Posterior cingulate gyrus (tissue), 11 donors: ENCODE measurements around the gene KRTCAP3.

ENCODE experiments used
- DNase-seq, 10 donors: peaks; one replicate each; pipeline versions ENCODE4 v3.0.0 to v3.0.0-alpha.2; 2020 to 2021; ENCODE audit warnings: mixed read lengths in 3 of 10
- intact Hi-C: fragments of 100-400 bp; cut with DNase I; formaldehyde crosslinking; loops from one replicate; pipeline ENCODE4 v1.15.1; 2023

Gene KRTCAP3

DNA sequence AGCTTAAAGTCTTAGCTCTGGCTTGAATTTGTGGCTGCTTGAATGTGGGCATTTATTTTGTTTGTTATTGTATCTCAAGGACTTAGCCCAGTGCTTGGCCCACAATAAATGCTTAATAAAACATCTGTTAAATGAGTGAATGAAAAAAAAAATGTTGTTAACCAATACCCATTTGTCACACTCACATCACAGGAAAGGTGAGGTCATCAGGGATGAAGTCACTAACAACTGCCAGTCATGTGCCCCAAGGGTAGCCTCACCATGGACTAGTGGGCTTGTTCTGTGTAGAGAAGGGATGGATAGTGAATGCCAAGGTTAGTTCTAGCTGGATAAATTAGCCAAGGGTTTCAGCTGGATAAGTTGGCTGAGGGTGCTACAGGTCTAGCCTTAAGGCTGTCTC, 10.8 kb upstream of the KRTCAP3 start:
- DNase-seq = peak in 1 of 10 donors; percentile 45
- intact Hi-C loops = no loop called here

DNA sequence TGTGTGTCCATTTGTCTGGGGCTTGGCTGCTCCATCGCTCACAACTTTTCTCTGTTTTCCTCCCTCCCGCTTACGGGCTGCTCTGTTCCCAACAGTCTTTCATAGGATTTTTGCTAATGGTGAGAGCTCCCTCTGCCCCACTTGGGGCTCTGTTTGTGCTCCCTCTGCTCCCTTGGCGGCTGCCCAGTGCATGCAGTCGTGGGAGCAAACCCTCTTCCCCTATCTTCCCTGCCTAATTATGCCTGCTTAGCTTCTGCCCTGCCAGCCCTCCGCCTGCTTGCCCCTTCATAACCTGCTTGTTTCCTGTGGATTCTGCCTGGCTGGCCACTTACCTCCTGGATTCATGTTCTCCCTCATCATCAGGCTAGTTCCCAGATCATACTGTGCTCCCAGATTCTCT, 6.6 kb upstream of the KRTCAP3 start:
- peak in 1 of 10 donors; percentile 55 for DNase-seq
- intact Hi-C loops = no loop called here

DNA sequence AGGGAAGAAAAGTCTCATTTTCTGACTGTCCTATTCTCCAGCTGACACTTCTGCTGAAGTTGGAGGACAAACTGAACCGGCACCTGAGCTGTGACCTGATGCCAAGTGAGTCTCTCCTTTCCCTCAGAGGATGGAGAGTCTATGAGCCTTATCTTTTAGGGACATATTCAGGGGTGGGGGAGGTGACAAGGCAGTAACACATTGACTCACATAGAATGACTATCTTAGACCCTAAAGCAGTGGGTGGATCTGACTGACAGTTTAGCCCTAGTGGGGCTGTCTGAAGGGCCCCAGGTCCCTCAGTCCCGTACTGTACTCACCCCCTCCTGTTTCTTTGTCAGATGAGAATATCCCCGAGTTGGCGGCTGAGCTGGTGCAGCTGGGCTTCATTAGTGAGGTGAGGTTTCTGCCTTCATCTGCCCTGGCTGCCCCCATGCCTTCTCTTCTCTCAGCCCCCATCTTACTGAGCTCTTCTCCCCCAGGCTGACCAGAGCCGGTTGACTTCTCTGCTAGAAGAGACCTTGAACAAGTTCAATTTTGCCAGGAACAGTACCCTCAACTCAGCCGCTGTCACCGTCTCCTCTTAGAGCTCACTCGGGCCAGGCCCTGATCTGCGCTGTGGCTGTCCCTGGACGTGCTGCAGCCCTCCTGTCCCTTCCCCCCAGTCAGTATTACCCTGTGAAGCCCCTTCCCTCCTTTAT, 805 bp upstream of the KRTCAP3 start:
- DNase-seq = peak in 1 of 10 donors; percentile 21
- intact Hi-C loops = no loop called here

DNA sequence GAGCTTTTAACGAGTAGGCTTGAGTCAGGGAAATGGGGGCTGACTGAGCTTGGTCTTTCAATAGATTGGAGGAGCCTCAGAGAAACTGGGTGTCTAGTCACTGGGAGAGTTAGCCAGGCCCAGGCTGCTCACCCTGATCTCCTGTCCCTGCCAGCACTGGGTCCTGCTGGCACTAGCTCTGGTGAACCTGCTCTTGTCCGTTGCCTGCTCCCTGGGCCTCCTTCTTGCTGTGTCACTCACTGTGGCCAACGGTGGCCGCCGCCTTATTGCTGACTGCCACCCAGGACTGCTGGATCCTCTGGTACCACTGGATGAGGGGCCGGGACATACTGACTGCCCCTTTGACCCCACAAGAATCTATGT, 720 bp downstream of the KRTCAP3 start:
- no peak for DNase-seq
- intact Hi-C loops = no loop called here

DNA sequence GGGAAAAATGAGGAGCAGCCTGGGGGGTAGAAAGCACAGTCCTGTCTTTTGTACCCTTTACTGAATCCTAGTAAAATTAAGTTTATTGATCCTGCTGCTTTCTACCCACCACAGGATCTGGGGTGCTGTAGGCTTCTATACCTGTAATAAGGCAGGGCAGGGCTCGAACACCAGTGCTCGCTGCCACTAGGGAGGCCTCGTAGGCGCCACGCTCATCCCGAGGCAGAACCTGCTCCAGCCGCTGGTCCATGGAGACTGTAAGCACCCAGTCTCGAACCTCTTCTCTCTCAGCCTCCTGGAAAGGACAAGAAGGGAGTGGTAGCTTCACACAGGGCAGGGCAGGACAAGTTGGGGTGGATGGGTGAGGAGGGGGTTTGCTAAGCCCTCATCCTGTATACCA, 3.0 kb downstream of the KRTCAP3 start:
- intact Hi-C loops = no loop called here
- no peak for DNase-seq

DNA sequence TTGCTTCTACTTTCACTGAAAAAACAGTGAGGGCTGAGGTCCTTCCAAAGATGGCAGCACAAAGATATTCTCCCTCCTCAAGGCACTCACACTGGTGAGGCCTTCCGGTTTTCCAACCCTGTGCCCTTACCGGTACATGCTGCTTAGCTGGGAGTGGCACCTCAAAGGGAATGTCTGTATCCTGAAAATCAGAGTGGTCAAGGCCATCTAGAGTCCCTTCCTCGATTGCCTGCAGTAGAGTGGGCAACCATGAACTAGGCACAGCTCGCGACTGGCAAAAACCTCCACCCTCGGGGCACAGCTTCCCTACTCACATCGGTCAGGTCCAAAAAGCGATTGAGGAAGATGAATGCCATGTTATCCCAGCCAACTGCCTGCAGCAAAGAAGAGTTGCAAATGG, 3.4 kb downstream of the KRTCAP3 start:
- DNase-seq = no peak
- intact Hi-C loops = no loop called here

DNA sequence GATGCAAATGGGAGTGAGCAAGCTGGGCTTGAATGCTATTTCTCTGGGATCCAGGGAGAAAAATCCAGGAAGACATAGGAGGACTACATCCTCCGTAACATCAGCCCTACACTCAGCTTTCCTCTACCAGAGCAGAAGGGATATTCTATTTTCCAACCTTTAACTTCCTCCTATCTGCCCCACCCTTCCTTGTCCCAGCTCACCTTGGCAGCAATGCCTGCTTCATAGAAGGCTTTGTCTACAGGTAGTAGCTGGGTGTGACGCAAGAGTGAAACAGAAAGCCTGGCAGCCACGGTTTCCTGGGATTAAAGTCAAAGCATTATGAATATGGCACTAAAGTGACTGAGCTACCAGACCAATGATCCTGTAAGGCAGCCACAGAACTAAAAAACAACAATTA, 3.9 kb downstream of the KRTCAP3 start:
- intact Hi-C loops = no loop called here
- no peak for DNase-seq

DNA sequence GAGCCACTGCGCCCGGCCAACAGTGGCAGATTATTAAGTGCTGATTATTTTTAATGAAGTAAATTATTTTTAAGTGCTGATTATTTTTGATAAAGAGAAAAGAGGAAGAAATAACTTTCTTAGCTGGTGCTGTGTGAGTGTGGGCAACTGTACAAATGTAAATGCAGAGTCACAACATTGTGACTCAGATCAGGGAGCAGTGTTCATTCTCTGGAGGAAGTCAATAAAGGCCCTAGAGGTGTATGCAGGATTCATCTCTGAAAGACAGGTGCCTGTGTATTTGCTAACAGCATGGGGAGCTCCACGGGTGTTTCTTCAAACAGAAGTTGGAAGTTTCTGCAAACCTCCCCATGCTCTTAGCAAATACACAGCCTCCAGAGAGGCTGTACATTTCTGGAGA, 6.2 kb downstream of the KRTCAP3 start:
- intact Hi-C loops = no loop called here
- DNase-seq = no peak

DNA sequence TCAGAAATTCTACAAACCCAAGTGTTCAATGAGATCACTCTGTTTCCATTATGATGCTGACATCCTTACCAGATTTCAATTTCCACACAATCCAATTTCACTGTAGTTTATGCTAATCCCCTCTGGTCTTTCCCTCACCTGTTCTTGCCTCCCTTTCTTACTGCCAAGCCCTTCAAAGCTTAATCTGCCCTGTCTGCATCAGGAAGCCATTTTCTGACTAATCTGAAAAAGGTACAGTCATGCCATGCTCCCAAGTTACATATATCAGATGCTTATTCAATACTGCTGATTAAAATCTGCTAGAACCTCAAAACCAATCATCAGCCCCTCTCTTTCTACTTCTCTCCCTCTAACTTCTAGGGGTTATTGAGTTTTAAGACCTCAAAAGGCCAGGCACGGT, 8.9 kb downstream of the KRTCAP3 start:
- no peak for DNase-seq
- intact Hi-C loops = no loop called here

DNA sequence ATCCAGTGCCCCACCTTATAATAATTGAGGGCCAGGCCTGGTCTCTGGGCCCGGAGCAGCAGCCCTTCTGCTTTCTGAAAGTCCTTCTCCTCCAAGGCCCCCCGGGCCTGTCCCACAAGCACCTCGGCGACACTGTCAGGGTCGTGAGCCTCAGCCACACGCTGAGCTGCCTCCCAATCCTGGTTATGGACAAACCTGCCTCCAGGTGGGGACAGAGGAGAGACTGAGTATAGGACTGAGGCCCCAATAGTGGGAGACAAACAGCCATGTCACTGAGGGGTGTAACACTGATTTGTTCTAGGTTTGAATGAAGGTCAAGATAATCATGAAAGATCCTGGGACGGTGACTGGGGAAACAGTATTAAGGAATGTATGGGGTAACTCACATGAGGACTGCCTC, 11.8 kb downstream of the KRTCAP3 start:
- intact Hi-C loops = no loop called here
- no peak for DNase-seq

DNA sequence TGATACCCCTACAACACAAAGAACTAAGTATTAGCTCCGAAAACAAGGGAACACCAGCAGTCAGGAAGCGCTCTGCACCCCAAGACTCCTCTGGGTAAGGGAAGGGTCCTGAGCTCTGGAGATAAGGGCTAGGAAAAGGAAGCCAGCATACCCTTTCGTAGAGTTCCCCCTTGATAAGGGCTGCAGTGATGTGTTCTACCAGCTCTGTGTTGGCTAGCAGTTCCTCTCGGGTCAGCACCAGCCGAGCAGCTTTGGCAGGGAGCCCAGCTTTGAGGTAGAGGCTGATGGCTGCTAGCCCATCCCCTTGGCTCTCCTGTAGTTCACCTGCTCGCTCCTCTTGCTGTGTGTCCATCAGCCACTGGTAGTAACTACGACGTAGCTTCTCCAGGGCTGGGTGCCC, 18.9 kb downstream of the KRTCAP3 start:
- intact Hi-C loops = no loop called here

DNA sequence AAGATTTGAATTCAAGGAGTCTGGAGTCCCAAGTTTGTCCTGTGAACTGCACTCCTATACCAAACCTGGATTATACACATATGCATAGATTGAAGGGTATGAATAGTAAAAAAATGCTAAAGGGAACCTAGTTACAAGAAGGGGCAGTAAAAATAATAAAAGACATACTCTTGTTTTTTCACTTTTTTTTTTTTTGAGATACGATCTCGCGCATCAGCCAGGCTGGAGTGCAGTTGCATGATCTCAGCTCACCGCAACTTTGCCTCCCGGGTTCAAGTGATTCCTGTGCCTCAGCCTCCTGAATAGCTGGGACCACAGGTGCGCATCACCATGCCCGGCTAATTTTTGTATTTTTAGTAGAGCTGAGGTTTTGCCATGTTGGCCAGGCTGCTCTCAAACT, 22.3 kb downstream of the KRTCAP3 start:
- DNase-seq = no peak

More for the DNA sequence above, 18.9 kb downstream of the KRTCAP3 start:
- DNase-seq = no peak

DNA sequence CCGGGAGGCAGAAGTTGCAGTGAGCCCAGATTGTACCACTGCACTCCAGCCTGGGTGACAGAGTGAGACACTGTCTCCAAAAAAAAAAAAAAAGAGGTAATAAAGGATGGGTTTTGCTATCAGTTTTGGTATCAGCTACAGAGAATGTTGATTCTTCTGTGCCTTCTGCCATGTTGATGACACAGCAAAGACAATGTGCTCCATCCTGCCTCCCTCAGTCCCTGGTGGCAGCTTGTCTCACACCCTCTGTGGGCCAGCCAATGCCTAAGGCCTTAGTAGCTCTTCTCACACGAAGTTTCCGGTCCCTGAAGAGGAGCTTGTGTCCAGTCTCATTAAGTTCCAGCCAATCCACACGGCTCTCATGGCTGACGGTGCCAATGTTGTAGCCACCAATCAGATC, 29.8 kb downstream of the KRTCAP3 start:
- intact Hi-C loops = no loop called here
- DNase-seq = no peak

More for the DNA sequence above, 22.3 kb downstream of the KRTCAP3 start:
- intact Hi-C loops = no loop called here

DNA sequence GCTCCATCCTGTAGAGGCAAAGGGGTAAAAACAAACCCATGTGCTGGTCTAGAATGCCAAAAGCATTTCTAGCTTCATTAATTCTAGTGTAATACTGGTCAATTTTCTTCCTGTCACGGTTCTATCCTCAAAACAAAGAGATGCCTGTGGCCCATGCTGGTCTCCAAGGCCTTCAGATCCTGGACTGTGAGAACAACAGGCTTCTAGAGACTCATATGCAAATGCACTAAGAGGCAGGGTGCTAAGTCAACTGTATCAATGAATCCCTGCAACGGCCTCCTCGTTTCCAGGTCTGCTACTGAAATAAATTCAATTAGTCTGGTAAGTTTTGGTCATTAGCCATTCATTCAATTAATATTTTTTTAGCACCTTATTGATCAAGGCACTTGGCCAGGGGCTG, 43.3 kb downstream of the KRTCAP3 start:
- DNase-seq = no peak
- intact Hi-C loops = no loop called here

DNA sequence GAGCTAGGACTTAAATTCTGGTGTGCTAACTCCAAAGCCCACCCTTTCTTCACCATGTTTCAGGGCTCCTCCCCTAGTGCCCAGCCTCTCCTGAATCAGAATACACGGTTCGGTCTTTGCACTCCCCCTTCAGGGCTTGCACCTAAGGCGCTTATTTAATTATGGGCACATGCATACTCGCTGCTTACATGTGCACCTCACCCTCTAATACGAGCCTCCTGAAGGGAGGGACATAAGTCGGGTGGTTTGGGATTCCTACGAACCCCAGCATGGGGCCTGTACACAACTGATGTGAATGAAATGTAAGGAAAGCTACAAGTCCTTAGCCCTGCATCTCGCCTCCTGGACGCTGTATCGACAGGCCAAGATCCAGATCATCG, 46.9 kb downstream of the KRTCAP3 start:
- no peak for DNase-seq
- intact Hi-C loops = loop anchor here (2.0 kb wide), 1 partner anchor 94 kb away; the partner anchor contains the start of gene ZNF512

DNA sequence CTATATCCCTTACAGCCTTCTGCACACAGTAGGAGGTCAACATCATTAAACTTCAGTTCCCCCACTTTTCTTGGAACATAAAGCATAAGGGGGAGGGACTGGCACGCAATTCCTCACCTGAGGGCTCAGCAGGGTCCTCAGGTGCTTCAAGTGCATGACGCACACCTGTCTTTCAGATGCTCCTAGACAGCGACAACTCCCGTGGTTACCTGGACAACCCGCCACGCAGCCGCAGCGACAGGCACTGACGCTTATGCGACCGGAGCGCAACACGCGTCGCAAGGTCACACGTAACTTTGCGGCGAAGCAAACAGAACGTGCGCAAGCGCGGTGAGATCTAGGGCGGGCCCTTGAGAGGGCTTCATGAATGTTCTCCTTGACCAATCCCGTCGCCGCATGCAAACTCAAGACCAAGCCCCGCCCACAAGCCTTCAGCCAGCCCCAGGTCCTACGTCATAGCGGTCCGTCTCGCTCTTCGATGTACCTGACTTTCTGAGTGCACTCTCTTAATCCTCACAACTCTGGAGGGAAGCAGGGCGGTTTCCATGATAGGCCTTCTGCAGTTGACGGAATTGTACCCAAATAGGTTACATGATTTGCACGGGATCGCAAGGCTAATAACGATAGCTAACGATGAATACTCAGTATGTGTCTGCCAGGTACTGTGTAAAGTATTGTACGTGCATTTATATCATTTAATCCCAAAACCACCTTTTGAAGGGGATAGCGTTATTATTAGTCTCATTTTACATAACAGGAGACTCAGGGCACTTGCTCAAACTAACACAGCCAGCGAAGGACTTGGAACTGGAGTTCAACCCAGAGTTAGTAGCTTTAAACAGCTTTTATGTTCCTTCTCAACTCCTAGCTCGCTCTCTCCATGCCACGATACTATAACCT, 47.6 kb downstream of the KRTCAP3 start, which contains the start of gene IFT172:
IFT172 (minus strand) TSS at position 246 of the 900 bp plus-strand sequence; CDS start at position 156, 90 bp downstream.
- intact Hi-C loops = loop anchor here (2.0 to 10.0 kb wide), 2 partner anchors 93 to 145 kb away; partner anchors contain the start of gene ZNF512
- DNase-seq = peak; percentile 96 to 100 (median 99)

DNA sequence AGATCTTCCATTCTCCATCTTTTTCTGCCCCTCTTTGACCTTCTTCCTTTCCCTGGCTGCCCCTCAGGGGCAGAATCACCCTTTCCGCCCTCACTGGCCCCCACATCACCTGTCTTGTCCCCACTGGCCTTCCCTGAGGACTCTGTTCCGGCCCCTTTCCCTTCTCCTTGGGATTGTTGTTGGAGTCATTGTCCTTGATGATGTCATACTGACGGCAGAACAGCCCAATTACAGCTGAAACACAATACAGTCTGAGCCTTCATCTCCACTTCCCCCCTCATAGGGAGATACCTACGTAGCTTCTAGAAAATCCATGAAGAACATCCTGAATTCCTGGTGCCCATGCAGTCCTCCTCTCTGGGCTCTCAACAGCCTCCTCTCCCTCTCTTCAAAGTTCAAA, 50.4 kb downstream of the KRTCAP3 start:
- intact Hi-C loops = loop anchor here (10.0 kb wide), 1 partner anchor 142 kb away; no protein-coding TSS in a partner anchor
- no peak for DNase-seq

DNA sequence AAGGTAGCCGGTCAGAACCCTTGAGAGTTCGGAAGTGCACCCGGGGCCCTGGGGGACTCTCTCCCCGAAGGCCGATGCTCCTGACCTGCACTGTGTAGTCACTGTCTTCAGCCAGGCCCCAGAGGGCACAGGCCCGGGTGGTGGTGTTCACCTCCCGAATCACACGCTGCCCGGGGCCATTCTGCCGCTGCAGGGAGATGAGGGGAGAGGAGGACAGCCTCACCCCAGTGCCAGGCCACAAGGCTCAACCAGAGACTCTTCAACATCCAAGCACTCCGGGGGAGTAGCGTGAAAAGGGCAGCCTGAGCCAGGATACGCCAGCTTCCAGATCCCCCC, 51.7 kb downstream of the KRTCAP3 start:
- DNase-seq = no peak
- intact Hi-C loops = loop anchor here (10.0 kb wide), 1 partner anchor 141 kb away; no protein-coding TSS in a partner anchor
